GM23338 (cell line): Measurements from ENCODE around the gene VWA7. TPM values are rescaled to one million over a fixed set of nuclear protein-coding genes. Genes with fewer than 3 reads are reported as not detected.

Experiments used
- ATAC-seq: fragments of 200-7000 bp; cut with Tn5 transposase; 3 replicates; pipeline ENCODE4 v1.9.1; 2020
- DNase-seq: peaks from one replicate; pipeline ENCODE4 v3.0.0-alpha.2; 2015; ENCODE audit warnings: low spot score
- H2AFZ ChIP-seq: fragments of 200-600 bp; sonication (generic); 2 replicates; pipeline ENCODE4 v1.8.0; 2016; ENCODE audit warnings: antibody characterized with exemption, mild to moderate bottlenecking, moderate library complexity
- H3F3A ChIP-seq: fragments of 200-600 bp; sonication (generic); replicated peaks from 2 replicates; pipeline ENCODE4 v1.8.0; 2017; ENCODE audit warnings: antibody characterized with exemption, mixed run types, low read depth
- H3K27ac ChIP-seq: fragments of 200-600 bp; sonication (generic); 2 replicates; pipeline ENCODE4 v1.6.1; 2016; ENCODE audit warnings: low read depth
- H3K27me3 ChIP-seq: fragments of 200-600 bp; sonication (generic); 2 replicates; pipeline ENCODE4 v1.8.0; 2016; ENCODE audit warnings: mild to moderate bottlenecking, mixed run types, moderate library complexity; ENCODE audit not compliant: insufficient read depth
- H3K36me3 ChIP-seq: fragments of 200-600 bp; sonication (generic); 2 replicates; pipeline ENCODE4 v1.8.0; 2016; ENCODE audit warnings: mild to moderate bottlenecking; ENCODE audit not compliant: insufficient read depth
- H3K4me1 ChIP-seq: fragments of 200-600 bp; sonication (generic); 2 replicates; pipeline ENCODE4 v1.8.0; 2016; ENCODE audit warnings: mild to moderate bottlenecking, moderate library complexity; ENCODE audit not compliant: insufficient read depth
- H3K4me2 ChIP-seq: fragments of 200-600 bp; sonication (generic); 2 replicates; pipeline ENCODE4 v1.7.1; 2017; ENCODE audit warnings: mixed run types
- H3K4me3 ChIP-seq: fragments of 200-600 bp; sonication (generic); 2 replicates; pipeline ENCODE4 v1.6.1; 2016; ENCODE audit warnings: mixed run types
- H3K79me2 ChIP-seq: fragments of 200-600 bp; sonication (generic); replicated peaks from 2 replicates; pipeline ENCODE4 v1.8.0; 2017; ENCODE audit warnings: mild to moderate bottlenecking; ENCODE audit not compliant: insufficient read depth
- H3K9me2 ChIP-seq: fragments of 200-600 bp; sonication (generic); 2 replicates; pipeline ENCODE4 v1.8.0; 2017; ENCODE audit not compliant: insufficient read depth
- H4K20me1 ChIP-seq: fragments of 200-600 bp; sonication (generic); replicated peaks from 2 replicates; pipeline ENCODE4 v1.8.0; 2017; ENCODE audit warnings: mild to moderate bottlenecking; ENCODE audit not compliant: insufficient read depth
- H3K27ac Mint-ChIP-seq: 2 replicates; pipeline ENCODE4 v1.8.0; 2020; ENCODE audit warnings: inconsistent platforms, mild to moderate bottlenecking, moderate library complexity, mixed read lengths
- H3K27me3 Mint-ChIP-seq: 3 replicates; pipeline ENCODE4 v1.8.0; 2022; ENCODE audit warnings: low read depth, mild to moderate bottlenecking, moderate library complexity, mixed read lengths, inconsistent platforms; ENCODE audit not compliant: insufficient read depth, poor library complexity
- H3K36me3 Mint-ChIP-seq: 3 replicates; pipeline ENCODE4 v1.8.0; 2021; ENCODE audit warnings: low read depth, mild to moderate bottlenecking, inconsistent platforms, moderate library complexity, mixed read lengths
- H3K4me1 Mint-ChIP-seq: 3 replicates; pipeline ENCODE4 v1.8.0; 2020; ENCODE audit warnings: mild to moderate bottlenecking, inconsistent platforms, mixed read lengths
- H3K4me3 Mint-ChIP-seq: 3 replicates; pipeline ENCODE4 v1.8.0; 2021; ENCODE audit warnings: moderate library complexity, mild to moderate bottlenecking, inconsistent platforms, mixed read lengths
- H3K9me3 Mint-ChIP-seq: 3 replicates; pipeline ENCODE4 v1.8.0; 2020; ENCODE audit warnings: moderate library complexity, mild to moderate bottlenecking, inconsistent platforms, mixed read lengths
- CTCF ChIP-seq, 2 experiments: fragments of 200-600 bp in 1 of 2; sonication (generic) in 1 of 2; conservative IDR thresholded peaks; 2 replicates each; pipeline versions ENCODE4 v1.5.1 to v1.6.1; 2016 to 2017; ENCODE audit warnings: antibody characterized with exemption in 2 of 2, low read depth in 2 of 2, mild to moderate bottlenecking in 2 of 2, moderate library complexity in 1 of 2
- ETS1 ChIP-seq: IDR thresholded peaks from 2 replicates; pipeline ENCODE4 v1.6.1; 2016; ENCODE audit warnings: antibody characterized with exemption
- EZH2 ChIP-seq: fragments of 200-600 bp; sonication (generic); IDR thresholded peaks from one replicate; pipeline ENCODE4 v1.8.0; 2017; ENCODE audit warnings: antibody characterized with exemption, mild to moderate bottlenecking, low read depth; ENCODE audit not compliant: unreplicated experiment
- EZH2phosphoT487 ChIP-seq: fragments of 200-600 bp; sonication (generic); IDR thresholded peaks from one replicate; pipeline ENCODE4 v1.8.1; 2018; ENCODE audit warnings: antibody characterized with exemption; ENCODE audit not compliant: unreplicated experiment
- JUNB ChIP-seq: IDR thresholded peaks from one replicate; pipeline ENCODE4 v1.6.1; 2016; ENCODE audit warnings: antibody characterized with exemption; ENCODE audit not compliant: unreplicated experiment
- NANOG ChIP-seq: IDR thresholded peaks from 2 replicates; pipeline ENCODE4 v1.6.1; 2016; ENCODE audit warnings: antibody characterized with exemption, borderline replicate concordance
- POLR2AphosphoS5 ChIP-seq: IDR thresholded peaks from 2 replicates; pipeline ENCODE4 v1.6.1; 2016; ENCODE audit warnings: antibody characterized with exemption, low read depth
- REST ChIP-seq: IDR thresholded peaks from one replicate; pipeline ENCODE4 v1.6.1; 2018; ENCODE audit warnings: antibody characterized with exemption; ENCODE audit not compliant: unreplicated experiment
- ZNF114 ChIP-seq: fragments of 250-450 bp; sonication (Bioruptor Pico); IDR thresholded peaks from 2 replicates; pipeline ENCODE4 v1.5.0; 2020; ENCODE audit warnings: mild to moderate bottlenecking, moderate library complexity
- ZNF331 ChIP-seq: fragments of 250-450 bp; sonication (Bioruptor Pico); IDR thresholded peaks from 2 replicates; pipeline ENCODE4 v1.5.0; 2020; ENCODE audit warnings: low read depth, mild to moderate bottlenecking, moderate library complexity
- polyA plus RNA-seq: library from polyadenylated mRNA; unstranded; fragments of >200 nt; fragmentation: Nextera tagmentation; extraction: Ambion mirVana; gene quantifications from 2 replicates; pipeline ENCODE4 v1.2.1, GENCODE V29; 2016
- total RNA-seq: library from RNA; depleted of rRNA; stranded (reverse); fragments of >200 nt; shearing (Covaris generic); gene quantifications from 2 replicates; pipeline ENCODE4 v1.2.3, GENCODE V29; 2014

Gene VWA7
- total and polyA plus RNA-seq, 2 experiments from 2014 or later: 0.07 to 0.36 TPM

- TF ChIP-seq CTCF (conservative IDR thresholded peaks at IDR 0.05; ENCODE audit: low read depth in 2 of 2) (no peak), EZH2 (no peak), ZNF331 (no peak), POLR2AphosphoS5 (no peak), NANOG (no peak), REST (no peak), ETS1 (no peak)
Observed at GRCh38 chr6:31720196-31720770, 56.8 kb downstream of the VWA7 start (continued).

GRCh38 chr6:31719001-31719400, 58.1 kb downstream of the VWA7 start:
- Mint-ChIP-seq H3K4me1 (peaks cover 29% of the 10 kb centered on the region), H3K4me3 (no peak overlapping the region; the same call in 2 of the 3 replicates), H3K27ac (peak overlapping the region; percentile 11; the same call in 1 of the 2 replicates), H3K27me3 (peaks cover 15% of the 10 kb centered on the region), H3K36me3 (no peaks in the 10 kb centered on the region; the same call in 2 of the 3 replicates), H3K9me3 (no peaks in the 10 kb centered on the region)
- no peak overlapping the region for H3K4me3 ChIP-seq
- no peaks in the 10 kb centered on the region for H3K36me3 ChIP-seq
- no peaks in the 10 kb centered on the region for H3K9me2 ChIP-seq
- no peaks in the 10 kb centered on the region for H3K79me2 ChIP-seq
- no peak for DNase-seq
- H3K4me1 ChIP-seq: peaks cover 25% of the 10 kb centered on the region
- no peaks in the 10 kb centered on the region for H3K27me3 ChIP-seq
- peak overlapping the region; percentile 41; the same call in 1 of the 2 replicates for H3K4me2 ChIP-seq
- no peak for ATAC-seq
- no peak overlapping the region for H3K27ac ChIP-seq
- peak overlapping the region; percentile 38; the same call in 1 of the 2 replicates for H2AFZ ChIP-seq
- no peaks in the 10 kb centered on the region for H4K20me1 ChIP-seq
- no peaks in the 10 kb centered on the region for H3F3A ChIP-seq
- TF ChIP-seq ZNF331 (no peak), JUNB (no peak), POLR2AphosphoS5 (no peak), ETS1 (no peak), EZH2 (no peak), NANOG (no peak), CTCF (conservative IDR thresholded peaks at IDR 0.05; ENCODE audit: low read depth in 2 of 2) (no peak), REST (no peak), ZNF114 (no peak), EZH2phosphoT487 (no peak)
